Ascending aorta (tissue), 2 donors: ENCODE results near the gene ARL2. TPM values are rescaled to one million over a fixed set of nuclear protein-coding genes. Genes with fewer than 3 reads are reported as not detected.
A peak's percentile ranks its signal among the peaks of the same experiment; 100 is the strongest.

Source experiments
- DNase-seq, 2 donors: peaks; one replicate each; pipeline ENCODE4 v3.0.0-alpha.2; 2019; ENCODE audit warnings: low spot score in 2 of 2
- H3K27ac ChIP-seq, 2 donors: fragments of 200-600 bp; sonication (generic); one replicate each; pipeline ENCODE4 v1.5.1; 2016 to 2017; ENCODE audit warnings: mild to moderate bottlenecking in 1 of 2
- H3K27me3 ChIP-seq: fragments of 200-600 bp; sonication (generic); one replicate; pipeline ENCODE4 v1.5.1; 2017
- H3K36me3 ChIP-seq, 2 donors: fragments of 200-600 bp; sonication (generic); one replicate each; pipeline ENCODE4 v1.5.1; 2016
- H3K4me1 ChIP-seq, 2 donors: fragments of 200-600 bp; sonication (generic); one replicate each; pipeline ENCODE4 v1.5.1; 2016 to 2017; ENCODE audit warnings: mild to moderate bottlenecking in 1 of 2
- H3K4me3 ChIP-seq, 2 donors: fragments of 200-600 bp; sonication (generic); one replicate each; pipeline ENCODE4 v1.5.1; 2016 to 2017; ENCODE audit warnings: mild to moderate bottlenecking in 1 of 2
- H3K9me3 ChIP-seq, 2 donors: fragments of 200-600 bp; sonication (generic); one replicate each; pipeline ENCODE4 v1.5.1; 2016
- intact Hi-C: fragments of 100-400 bp; cut with DNase I; formaldehyde crosslinking; loops from one replicate; pipeline ENCODE4 v1.15.1; 2023
- total RNA-seq: library from RNA; depleted of rRNA; stranded (reverse); fragments of >200 nt; gene quantifications from one replicate; pipeline ENCODE4 v1.1.0, GENCODE V29; 2016
- TF ChIP-seq, protein P1 (sequence below), 3 experiments: fragments of 200-600 bp in 2 of 3; fragments of 450-650 bp in 1 of 3; sonication (generic) in 2 of 3; IDR thresholded peaks; one replicate each; pipeline ENCODE4 v1.5.1; 2016 to 2019; ENCODE audit warnings: antibody characterized with exemption in 3 of 3, mild to moderate bottlenecking in 1 of 3, moderate library complexity in 1 of 3

The ARL2 gene
- total RNA-seq, 1 donor from 2014 or later = 187 TPM

DNA sequence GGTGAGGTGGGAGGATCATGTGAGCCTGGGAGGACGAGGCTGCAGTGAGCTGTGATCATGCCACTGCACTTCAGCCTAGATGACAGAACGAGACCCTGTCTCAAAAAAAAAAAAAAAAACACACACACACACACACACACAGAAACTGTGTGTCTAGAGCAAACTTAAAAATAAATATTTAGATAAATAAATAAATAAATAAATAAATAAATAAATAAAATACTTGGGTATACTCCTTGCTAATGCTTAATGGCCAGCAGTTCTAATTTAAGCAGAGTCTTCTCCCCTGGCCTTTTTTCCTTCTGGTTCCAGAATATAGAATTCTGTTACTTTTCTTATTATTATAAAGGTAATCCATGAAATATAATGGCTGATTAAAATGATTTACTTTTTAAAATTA lies 5.1 kb upstream of the ARL2 start:
- no peaks in the 10 kb centered on the region for H3K9me3 ChIP-seq
- no peak overlapping the region for H3K27ac ChIP-seq
- TF ChIP-seq, protein P1, sequence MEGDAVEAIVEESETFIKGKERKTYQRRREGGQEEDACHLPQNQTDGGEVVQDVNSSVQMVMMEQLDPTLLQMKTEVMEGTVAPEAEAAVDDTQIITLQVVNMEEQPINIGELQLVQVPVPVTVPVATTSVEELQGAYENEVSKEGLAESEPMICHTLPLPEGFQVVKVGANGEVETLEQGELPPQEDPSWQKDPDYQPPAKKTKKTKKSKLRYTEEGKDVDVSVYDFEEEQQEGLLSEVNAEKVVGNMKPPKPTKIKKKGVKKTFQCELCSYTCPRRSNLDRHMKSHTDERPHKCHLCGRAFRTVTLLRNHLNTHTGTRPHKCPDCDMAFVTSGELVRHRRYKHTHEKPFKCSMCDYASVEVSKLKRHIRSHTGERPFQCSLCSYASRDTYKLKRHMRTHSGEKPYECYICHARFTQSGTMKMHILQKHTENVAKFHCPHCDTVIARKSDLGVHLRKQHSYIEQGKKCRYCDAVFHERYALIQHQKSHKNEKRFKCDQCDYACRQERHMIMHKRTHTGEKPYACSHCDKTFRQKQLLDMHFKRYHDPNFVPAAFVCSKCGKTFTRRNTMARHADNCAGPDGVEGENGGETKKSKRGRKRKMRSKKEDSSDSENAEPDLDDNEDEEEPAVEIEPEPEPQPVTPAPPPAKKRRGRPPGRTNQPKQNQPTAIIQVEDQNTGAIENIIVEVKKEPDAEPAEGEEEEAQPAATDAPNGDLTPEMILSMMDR (IDR thresholded peaks at IDR 0.05) = no peak
- no peaks in the 10 kb centered on the region for H3K27me3 ChIP-seq
- intact Hi-C loops = no loop called here
- no peak for DNase-seq
- no peak overlapping the region for H3K4me3 ChIP-seq
- no peaks in the 10 kb centered on the region for H3K36me3 ChIP-seq
- H3K4me1 ChIP-seq = peaks cover 3% of the 10 kb centered on the region in 2 donors

DNA sequence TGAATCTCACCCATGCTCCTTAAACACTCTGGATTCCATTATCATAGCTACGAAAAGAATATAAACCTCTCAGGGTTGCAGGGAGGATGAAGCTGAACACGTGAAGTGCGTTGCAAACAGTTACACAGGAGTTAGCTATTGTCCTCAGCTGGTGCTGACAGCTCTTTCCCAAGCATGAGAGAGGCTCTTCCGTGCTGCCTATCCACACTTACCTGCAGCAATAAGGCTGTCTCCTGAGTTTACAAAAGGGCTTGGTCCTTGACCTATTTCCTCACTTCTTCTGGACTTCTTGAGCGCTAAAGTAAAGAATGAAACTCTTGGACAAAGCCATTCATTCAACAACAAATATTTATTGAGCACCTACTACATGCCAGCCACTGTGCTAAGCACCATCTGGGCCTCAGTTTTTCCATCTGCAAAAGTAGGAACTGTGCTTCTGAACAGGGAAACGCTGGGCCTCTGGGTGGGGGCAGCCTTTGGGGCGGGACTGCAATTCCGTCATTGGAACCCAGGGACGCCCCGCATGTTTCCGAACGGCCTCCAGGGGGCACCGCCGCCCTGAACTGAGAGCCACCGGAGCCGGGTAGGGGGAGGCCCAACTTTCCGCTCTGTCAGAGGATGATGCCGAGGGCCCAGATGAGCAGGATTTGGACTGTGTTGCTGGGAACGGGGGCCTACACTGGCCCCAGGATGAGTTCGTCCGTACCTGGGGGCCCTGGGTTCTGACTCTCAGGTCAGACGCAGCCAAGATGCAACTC lies 651 bp upstream of the ARL2 start:
- Histone ChIP-seq H3K4me1 (peaks cover 3 to 17% of the 10 kb centered on the region in 2 donors), H3K36me3 (peaks cover 0 to 2% of the 10 kb centered on the region in 2 donors), H3K27me3 (no peaks in the 10 kb centered on the region), H3K9me3 (no peaks in the 10 kb centered on the region), H3K27ac (peak overlapping the region; percentile 99), H3K4me3 (peak overlapping the region; percentile 81 to 91)
- TF ChIP-seq, protein P1 (IDR thresholded peaks at IDR 0.05) = peak; percentile 72 to 80 (median 80)
- intact Hi-C loops = loop anchor here (1.0 to 5.0 kb wide), 5 partner anchors 71 to 166 kb away; partner anchors contain the start of genes ATG2A, CDCA5, VPS51 and ZFPL1
- peak; percentile 70 to 96 for DNase-seq

DNA sequence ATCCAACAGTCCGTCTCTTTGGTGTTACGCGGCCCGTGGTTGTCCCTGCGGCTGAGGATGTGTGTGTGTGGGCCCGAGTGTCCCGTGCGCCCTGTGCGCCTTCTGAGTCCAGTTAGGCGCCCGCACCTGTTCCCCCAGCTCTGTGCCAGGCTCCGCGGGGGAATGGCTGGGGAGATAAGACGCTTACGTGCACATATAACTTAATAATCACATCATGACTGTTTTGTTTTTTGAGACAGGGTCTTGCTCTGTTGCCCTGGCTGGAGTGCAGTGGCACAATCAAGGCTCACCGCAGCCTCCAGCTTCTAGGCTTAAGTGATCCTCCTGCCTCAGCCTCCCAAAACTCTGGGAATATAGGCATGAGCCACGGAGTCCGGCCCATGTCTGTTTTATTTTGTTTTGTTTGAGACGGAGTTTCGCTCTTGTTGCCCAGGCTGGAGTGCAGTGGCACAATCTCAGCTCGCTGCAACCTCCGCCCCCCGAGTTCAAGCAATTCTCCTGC lies 817 bp downstream of the ARL2 start:
- peaks cover 10 to 12% of the 10 kb centered on the region in 2 donors for H3K36me3 ChIP-seq
- H3K27ac ChIP-seq = peak overlapping the region; percentile 99
- TF ChIP-seq, protein P1 (IDR thresholded peaks at IDR 0.05) = no peak
- H3K9me3 ChIP-seq = no peaks in the 10 kb centered on the region
- peaks cover 3 to 17% of the 10 kb centered on the region in 2 donors for H3K4me1 ChIP-seq
- peak in 1 of 2 donors; percentile 69 for DNase-seq
- intact Hi-C loops = loop anchor here (1.0 to 5.0 kb wide), 6 partner anchors 13 to 167 kb away; partner anchors contain the start of genes FAU, MRPL49, PPP2R5B and SAC3D1
- H3K4me3 ChIP-seq = peak overlapping the region; percentile 81 to 91
- H3K27me3 ChIP-seq = no peaks in the 10 kb centered on the region

DNA sequence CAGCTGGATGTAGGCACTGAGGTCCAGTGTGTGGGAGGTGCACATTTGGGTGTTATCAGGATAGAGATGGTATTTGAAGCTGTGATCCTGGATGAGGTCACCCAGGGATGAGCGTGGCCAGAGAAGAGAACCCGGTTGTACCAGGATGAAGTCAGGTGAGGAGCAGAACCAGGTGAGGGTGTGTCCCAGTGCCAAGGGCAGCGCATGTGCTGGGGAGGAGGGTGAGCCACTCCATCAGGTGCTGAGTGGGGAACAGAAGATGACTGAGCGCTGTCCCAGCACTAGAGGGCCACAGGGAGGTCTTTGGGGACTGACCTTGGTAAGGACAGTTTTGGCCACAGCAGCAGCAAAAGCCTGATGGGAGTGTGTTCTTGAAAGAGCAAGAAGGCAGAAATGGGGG lies 2.7 kb downstream of the ARL2 start:
- H3K36me3 ChIP-seq = peaks cover 12 to 30% of the 10 kb centered on the region in 2 donors
- H3K9me3 ChIP-seq = no peaks in the 10 kb centered on the region
- no peaks in the 10 kb centered on the region for H3K27me3 ChIP-seq
- H3K27ac ChIP-seq = no peak overlapping the region
- intact Hi-C loops = no loop called here
- DNase-seq = no peak
- H3K4me3 ChIP-seq = no peak overlapping the region
- peaks cover 3 to 17% of the 10 kb centered on the region in 2 donors for H3K4me1 ChIP-seq
- TF ChIP-seq, protein P1 (IDR thresholded peaks at IDR 0.05) = no peak

DNA sequence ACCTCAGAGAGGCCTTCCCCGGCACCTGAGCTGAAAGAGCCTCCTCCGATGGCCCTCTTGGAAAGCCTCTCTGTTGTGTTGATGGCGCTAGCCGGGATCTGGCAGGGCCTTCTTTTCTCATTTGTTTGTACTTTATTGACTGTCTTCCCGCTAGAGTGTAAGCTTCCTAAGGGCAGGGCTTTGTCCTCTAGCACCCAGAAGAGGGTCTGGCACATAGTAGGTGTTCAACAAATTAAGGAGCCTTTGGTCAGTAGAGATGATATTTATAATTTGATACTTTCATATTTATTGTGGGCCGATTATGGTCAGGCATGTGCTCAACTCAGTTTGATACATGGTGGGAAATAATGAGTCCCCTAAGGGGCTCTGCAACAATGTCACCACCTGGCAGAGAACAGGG lies 4.0 kb downstream of the ARL2 start:
- H3K4me1 ChIP-seq = peaks cover 3 to 17% of the 10 kb centered on the region in 2 donors
- no peak overlapping the region for H3K27ac ChIP-seq
- H3K9me3 ChIP-seq = no peaks in the 10 kb centered on the region
- H3K36me3 ChIP-seq = peaks cover 17 to 34% of the 10 kb centered on the region in 2 donors
- TF ChIP-seq, protein P1 (IDR thresholded peaks at IDR 0.05) = no peak
- intact Hi-C loops = no loop called here
- H3K4me3 ChIP-seq = no peak overlapping the region
- no peaks in the 10 kb centered on the region for H3K27me3 ChIP-seq
- DNase-seq = no peak
